ENCODE results near the gene MEIOSIN.
A peak's percentile ranks its signal among the peaks of the same experiment; 100 is the strongest.
"Not testable (repeated sequence)": the region's sequence is repeated elsewhere in the genome, so short reads cannot be mapped to it uniquely, and the experiment has no call there.

Gene MEIOSIN

GRCh38 chr19:45712699-45713067, 20.6 kb upstream of the MEIOSIN start:
- Mint-ChIP-seq H3K36me3 (ENCODE audit: low read depth) (peaks cover 13% of the 10 kb centered on the region), H3K4me1 (ENCODE audit: low read depth) (peaks cover 23% of the 10 kb centered on the region), H3K4me3 (no peak overlapping the region)

DNA sequence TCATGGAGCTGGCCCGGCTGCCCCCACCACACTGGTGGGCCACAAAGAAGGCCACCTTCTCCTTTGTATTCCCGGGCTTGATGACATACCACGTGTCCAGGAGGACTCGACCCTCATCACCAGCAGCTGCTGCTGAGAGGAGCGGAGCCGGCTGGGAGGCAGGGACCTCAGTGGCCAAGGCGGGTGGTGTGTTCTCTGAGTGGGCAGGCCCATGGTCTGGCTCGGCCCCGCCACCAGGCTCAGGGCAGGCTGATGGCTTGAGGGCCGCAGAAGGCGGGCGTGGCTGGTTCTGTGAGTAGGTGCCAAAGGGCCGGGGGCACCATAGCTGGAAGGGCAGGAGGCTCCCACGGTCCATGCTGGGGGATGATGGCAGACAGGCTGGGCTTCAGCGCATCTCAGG, 20.1 kb upstream of the MEIOSIN start:
- Mint-ChIP-seq H3K4me3 (no peak overlapping the region), H3K27me3 (ENCODE audit: low read depth) (no peaks in the 10 kb centered on the region), H3K9me3 (no peaks in the 10 kb centered on the region), H3K36me3 (ENCODE audit: low read depth) (peaks cover 13% of the 10 kb centered on the region), H3K27ac (no peak overlapping the region), H3K4me1 (ENCODE audit: low read depth) (peaks cover 25% of the 10 kb centered on the region)

More at GRCh38 chr19:45712699-45713067, 20.6 kb upstream of the MEIOSIN start:
- Mint-ChIP-seq H3K27ac (no peak overlapping the region), H3K27me3 (ENCODE audit: low read depth) (no peaks in the 10 kb centered on the region), H3K9me3 (no peaks in the 10 kb centered on the region)

DNA sequence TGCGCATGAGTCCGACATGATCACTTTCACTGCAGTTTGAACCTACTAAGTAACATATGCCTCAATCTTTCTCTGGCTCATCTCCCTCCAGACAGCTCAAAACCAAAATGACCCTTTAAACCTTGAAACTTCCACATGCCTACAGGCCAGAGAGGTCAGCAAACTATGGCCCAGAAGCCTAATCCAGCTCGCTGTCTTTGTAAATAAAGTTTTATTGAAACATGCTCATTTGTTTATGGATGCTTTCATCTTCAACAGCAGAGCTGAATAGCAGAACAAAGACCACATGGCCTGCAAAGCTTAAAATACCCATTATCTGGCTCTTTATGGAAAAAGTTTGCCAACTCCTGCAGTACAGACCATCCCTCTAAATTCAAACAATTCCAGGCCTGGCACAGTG, 18.1 kb upstream of the MEIOSIN start:
- no peak overlapping the region for H3K27ac Mint-ChIP-seq
- H3K9me3 Mint-ChIP-seq, result no peaks in the 10 kb centered on the region
- H3K27me3 Mint-ChIP-seq (ENCODE audit: low read depth), result no peaks in the 10 kb centered on the region
- H3K36me3 Mint-ChIP-seq (ENCODE audit: low read depth), result peaks cover 18% of the 10 kb centered on the region
- H3K4me1 Mint-ChIP-seq (ENCODE audit: low read depth), result peaks cover 30% of the 10 kb centered on the region
- H3K4me3 Mint-ChIP-seq, result no peak overlapping the region

DNA sequence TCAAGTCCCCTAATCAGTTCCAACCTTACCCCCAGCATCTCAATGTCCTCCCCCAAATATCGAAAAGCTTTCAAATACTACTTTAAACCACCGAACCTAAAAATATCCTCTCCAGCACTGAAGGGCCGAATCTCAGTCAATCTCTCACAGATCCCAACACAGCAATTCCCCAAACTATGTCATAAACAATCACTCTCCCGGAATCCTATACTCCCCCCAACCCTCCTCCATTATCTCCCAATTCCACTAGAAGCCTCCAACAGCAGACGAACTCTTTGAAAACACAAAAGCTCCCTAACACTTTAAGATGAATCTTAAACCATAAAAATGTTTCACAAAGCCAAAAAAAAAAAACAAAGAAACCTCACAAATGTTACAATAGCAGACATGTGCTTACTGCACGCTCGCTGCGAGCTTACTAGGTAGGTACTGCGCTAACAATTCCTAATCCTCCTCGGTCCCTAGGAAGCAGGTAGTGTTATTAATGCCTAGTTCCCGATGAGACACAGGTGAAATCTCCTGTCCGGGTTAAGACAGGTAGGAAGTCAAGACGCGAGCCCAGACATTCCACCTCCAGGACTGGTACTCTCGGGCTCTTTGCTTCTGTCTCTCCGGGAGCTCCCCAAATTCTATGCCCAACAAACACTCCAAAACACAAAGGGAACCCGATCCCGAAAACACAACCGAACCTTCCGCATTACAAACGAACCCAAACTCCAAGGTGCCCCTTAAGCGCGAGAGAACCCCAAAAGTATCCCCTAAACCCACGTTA, 16.7 kb upstream of the MEIOSIN start:
- H3K36me3 Mint-ChIP-seq (ENCODE audit: low read depth), result peaks cover 18% of the 10 kb centered on the region
- H3K4me3 Mint-ChIP-seq, result peak overlapping the region; percentile 94
- H3K9me3 Mint-ChIP-seq, result no peaks in the 10 kb centered on the region
- peaks cover 25% of the 10 kb centered on the region for H3K4me1 Mint-ChIP-seq (ENCODE audit: low read depth)
- H3K27me3 Mint-ChIP-seq (ENCODE audit: low read depth), result no peaks in the 10 kb centered on the region
- H3K27ac Mint-ChIP-seq, result peak overlapping the region; percentile 93

GRCh38 chr19:45717131-45717982, 15.9 kb upstream of the MEIOSIN start:
- Mint-ChIP-seq H3K27me3 (ENCODE audit: low read depth) (no peaks in the 10 kb centered on the region), H3K27ac (peak overlapping the region; percentile 93), H3K4me3 (peak overlapping the region; percentile 94), H3K9me3 (no peaks in the 10 kb centered on the region), H3K4me1 (ENCODE audit: low read depth) (peaks cover 25% of the 10 kb centered on the region), H3K36me3 (ENCODE audit: low read depth) (peaks cover 23% of the 10 kb centered on the region)

DNA sequence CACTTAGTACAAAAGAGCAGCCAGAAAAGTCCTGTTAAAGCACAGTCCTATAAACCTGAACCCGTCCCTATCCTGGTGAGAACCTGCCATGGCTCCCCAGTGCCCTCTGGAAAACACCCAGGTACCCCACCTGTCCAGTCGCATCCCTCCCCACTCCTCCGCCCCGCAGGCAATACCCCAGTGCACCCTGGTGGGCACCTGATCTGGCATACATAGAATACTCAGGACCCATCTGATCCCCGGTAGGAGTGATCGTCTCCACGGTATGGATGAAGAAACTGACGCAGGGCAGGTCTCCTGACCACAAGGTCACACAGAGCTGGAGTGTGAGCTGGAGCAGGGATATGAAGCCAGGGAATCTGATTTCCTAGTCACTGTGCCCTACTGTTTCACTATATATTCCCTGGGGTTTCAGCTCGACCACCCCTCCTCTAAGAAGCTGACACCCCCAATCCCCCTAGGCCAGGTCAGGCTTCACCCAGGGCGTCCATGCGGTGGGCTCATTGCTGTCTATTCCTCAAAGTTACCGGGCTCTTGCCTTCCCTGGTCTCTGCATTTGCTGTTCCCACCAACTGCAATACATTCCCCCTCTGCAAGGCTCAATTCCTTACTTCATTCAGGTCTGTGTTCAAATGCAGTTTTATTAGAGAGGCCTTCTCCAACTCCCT, 15.1 kb upstream of the MEIOSIN start:
- Mint-ChIP-seq H3K27ac (peak overlapping the region; percentile 93), H3K4me3 (peak overlapping the region; percentile 94), H3K4me1 (ENCODE audit: low read depth) (peaks cover 25% of the 10 kb centered on the region), H3K9me3 (no peaks in the 10 kb centered on the region), H3K27me3 (ENCODE audit: low read depth) (no peaks in the 10 kb centered on the region), H3K36me3 (ENCODE audit: low read depth) (peaks cover 23% of the 10 kb centered on the region)

DNA sequence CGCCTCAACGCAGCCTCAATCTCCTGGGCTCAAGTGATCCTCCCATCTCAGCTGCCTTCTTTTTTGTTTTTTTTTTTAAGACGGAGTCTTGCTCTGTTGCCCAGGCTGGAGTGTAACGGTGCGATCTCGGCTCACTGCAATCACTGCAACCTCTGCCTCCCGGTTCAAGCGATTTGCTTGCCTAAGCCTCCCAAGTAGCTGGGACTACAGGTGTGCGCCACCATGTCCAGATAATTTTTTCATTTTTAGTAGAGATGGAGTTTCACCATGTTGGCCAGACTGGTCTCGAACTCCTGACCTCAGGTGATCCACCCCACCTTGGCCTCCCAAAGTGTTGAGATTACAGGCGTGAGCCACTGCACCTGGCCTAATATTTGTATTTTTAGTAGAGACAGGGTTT, 13.2 kb upstream of the MEIOSIN start:
- H3K36me3 Mint-ChIP-seq (ENCODE audit: low read depth), result peaks cover 23% of the 10 kb centered on the region
- H3K4me3 Mint-ChIP-seq; H3K9me3 Mint-ChIP-seq; H3K27ac Mint-ChIP-seq; H3K27me3 Mint-ChIP-seq (ENCODE audit: low read depth): not testable (repeated sequence)
- H3K4me1 Mint-ChIP-seq (ENCODE audit: low read depth), result peaks cover 29% of the 10 kb centered on the region

- H3K9me3 Mint-ChIP-seq, H3K4me3 Mint-ChIP-seq: not testable (repeated sequence)
These were observed 4.6 kb upstream of the MEIOSIN start for GRCh38 chr19:45728683-45729082.

GRCh38 chr19:45729800-45730290, 3.4 kb upstream of the MEIOSIN start:
- Mint-ChIP-seq H3K9me3 (no peaks in the 10 kb centered on the region), H3K27me3 (ENCODE audit: low read depth) (no peaks in the 10 kb centered on the region), H3K4me1 (ENCODE audit: low read depth) (peaks cover 19% of the 10 kb centered on the region), H3K36me3 (ENCODE audit: low read depth) (peaks cover 1% of the 10 kb centered on the region), H3K4me3 (peak overlapping the region; percentile 96), H3K27ac (peak overlapping the region; percentile 96)

More at GRCh38 chr19:45728683-45729082, 4.6 kb upstream of the MEIOSIN start:
- not testable (repeated sequence) for H3K27ac Mint-ChIP-seq; H3K27me3 Mint-ChIP-seq (ENCODE audit: low read depth); H3K36me3 Mint-ChIP-seq (ENCODE audit: low read depth)
- H3K4me1 Mint-ChIP-seq (ENCODE audit: low read depth), result peaks cover 23% of the 10 kb centered on the region

- Mint-ChIP-seq H3K9me3 (no peaks in the 10 kb centered on the region), H3K36me3 (ENCODE audit: low read depth) (peaks cover 1% of the 10 kb centered on the region), H3K4me3 (peak within 1 kb of the TSS; percentile 96), H3K4me1 (ENCODE audit: low read depth) (peaks cover 19% of the 10 kb centered on the region), H3K27ac (peak within 1 kb of the TSS; percentile 96), H3K27me3 (ENCODE audit: low read depth) (no peaks in the 10 kb centered on the region)
These were observed 2.6 kb upstream of the MEIOSIN start, which contains the start of gene FBXO46 for GRCh38 chr19:45730368-45731288. TSS of gene FBXO46 (minus strand) at chr19:45730896. CDS start at chr19:45713495, 17,401 bp downstream.

- H3K4me3 Mint-ChIP-seq, result no peak overlapping the region
- no peaks in the 10 kb centered on the region for H3K4me1 Mint-ChIP-seq (ENCODE audit: low read depth)
- no peaks in the 10 kb centered on the region for H3K9me3 Mint-ChIP-seq
- peaks cover 12% of the 10 kb centered on the region for H3K27me3 Mint-ChIP-seq (ENCODE audit: low read depth)
- H3K27ac Mint-ChIP-seq, result no peak overlapping the region
- H3K36me3 Mint-ChIP-seq (ENCODE audit: low read depth), result no peaks in the 10 kb centered on the region
These were observed 6.5 kb downstream of the MEIOSIN start for GRCh38 chr19:45739498-45740439.

DNA sequence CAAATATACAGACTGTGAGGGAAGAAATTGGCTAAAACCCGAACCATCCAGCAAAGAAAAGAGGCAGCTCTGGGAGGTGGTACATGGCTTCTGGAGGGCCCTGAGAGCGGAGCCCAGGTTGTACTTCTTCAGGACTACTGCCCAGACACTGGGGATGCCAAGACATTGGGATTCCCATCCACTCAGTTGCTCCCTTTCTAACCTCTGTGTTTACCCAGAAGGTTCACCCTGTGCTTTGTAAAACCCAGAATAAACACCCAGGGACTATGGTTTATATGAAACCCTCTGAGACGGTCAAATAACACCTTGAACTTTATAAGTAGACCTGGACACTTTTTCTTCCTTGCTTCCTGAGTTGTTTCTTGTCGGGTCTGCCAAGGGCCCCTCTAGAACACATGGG, 9.7 kb downstream of the MEIOSIN start:
- Mint-ChIP-seq H3K27me3 (ENCODE audit: low read depth) (peaks cover 24% of the 10 kb centered on the region), H3K36me3 (ENCODE audit: low read depth) (no peaks in the 10 kb centered on the region), H3K4me1 (ENCODE audit: low read depth) (no peaks in the 10 kb centered on the region), H3K9me3 (no peaks in the 10 kb centered on the region), H3K27ac (no peak overlapping the region), H3K4me3 (no peak overlapping the region)

DNA sequence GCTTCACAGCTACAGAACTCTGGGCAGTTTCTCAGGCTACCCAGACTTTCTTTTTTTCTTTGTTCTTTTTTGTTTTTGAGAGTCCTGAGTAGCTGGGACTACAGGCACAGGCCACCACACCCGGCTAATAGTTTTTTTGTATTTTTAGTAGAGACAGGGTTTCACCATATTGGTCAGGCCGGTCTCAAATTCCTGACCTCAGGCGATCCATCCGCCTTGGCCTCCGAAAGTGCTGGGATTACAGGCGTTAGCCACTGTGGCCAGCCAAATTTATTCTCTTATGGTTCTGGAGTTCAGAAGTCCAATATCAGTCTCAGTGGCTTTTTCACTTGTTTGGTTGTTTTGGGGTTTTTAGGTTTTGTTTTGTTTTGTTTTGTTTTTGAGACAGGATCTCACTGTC, 12.4 kb downstream of the MEIOSIN start:
- Mint-ChIP-seq H3K27me3 (ENCODE audit: low read depth) (peaks cover 24% of the 10 kb centered on the region), H3K36me3 (ENCODE audit: low read depth) (no peaks in the 10 kb centered on the region), H3K27ac (no peak overlapping the region), H3K9me3 (no peaks in the 10 kb centered on the region), H3K4me3 (no peak overlapping the region), H3K4me1 (ENCODE audit: low read depth) (no peaks in the 10 kb centered on the region)
